ENCODE results near the gene PPP4R3A.
A peak's percentile ranks its signal among the peaks of the same experiment; 100 is the strongest.
"Not testable (repeated sequence)": the region's sequence is repeated elsewhere in the genome, so short reads cannot be mapped to it uniquely, and the experiment has no call there.

PPP4R3A gene

DNA sequence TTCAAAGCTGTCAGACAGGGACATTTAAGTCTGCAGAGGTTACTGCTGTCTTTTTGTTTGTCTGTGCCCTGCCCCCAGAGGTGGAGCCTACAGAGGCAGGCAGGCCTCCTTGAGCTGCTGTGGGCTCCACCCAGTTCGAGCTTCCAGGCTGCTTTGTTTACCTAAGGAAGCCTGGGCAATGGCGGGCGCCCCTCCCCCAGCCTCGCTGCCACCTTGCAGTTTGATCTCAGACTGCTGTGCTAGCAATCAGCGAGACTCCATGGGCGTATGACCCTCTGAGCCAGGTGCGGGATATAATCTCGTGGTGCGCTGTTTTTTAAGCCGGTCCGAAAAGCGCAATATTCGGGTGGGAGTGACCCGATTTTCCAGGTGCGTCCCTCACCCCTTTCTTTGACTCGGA lies 73.8 kb downstream of the PPP4R3A start:
- not testable (repeated sequence) for DNase-seq (ENCODE audit: low spot score)

DNA sequence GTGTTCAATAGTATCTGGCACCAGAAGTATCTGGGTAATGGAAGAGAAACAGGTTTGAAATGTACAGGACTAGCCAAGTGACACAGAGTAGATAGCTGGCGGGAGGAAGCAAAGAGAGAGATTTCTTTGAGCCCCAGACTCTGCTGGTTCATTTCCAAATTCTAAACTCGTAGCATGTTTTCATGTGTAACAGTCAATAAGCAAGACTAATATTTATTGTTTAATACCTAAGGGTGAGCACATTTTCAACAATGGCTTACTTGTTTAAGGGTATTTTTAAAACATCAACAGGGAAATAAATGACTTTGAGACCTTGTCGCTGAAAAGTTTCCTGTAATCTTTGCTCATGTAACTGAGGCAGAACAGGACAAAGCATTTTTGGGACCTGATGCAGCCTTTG lies 80.7 kb downstream of the PPP4R3A start:
- DNase-seq (ENCODE audit: low spot score) = no peak

DNA sequence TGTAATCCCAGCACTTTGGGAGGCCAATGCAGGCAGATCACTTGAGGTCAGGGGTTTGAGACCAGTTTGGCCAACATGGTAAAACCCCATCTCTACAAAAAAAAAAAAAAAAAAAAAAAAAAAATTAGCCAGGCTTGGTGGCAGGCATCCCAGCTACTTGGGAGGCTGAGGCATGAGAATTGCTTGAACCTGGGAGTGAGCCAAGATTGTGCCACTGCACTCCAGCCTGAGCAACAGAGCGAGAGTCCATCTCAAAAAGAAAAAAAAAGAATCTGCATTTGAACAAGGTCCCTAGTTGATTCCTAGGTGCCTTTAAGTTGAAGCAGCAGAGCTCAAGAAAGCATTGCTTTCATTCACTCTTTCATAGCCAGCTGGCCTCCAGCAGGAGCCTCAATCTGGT lies 81.2 kb downstream of the PPP4R3A start:
- not testable (repeated sequence) for DNase-seq (ENCODE audit: low spot score)

DNA sequence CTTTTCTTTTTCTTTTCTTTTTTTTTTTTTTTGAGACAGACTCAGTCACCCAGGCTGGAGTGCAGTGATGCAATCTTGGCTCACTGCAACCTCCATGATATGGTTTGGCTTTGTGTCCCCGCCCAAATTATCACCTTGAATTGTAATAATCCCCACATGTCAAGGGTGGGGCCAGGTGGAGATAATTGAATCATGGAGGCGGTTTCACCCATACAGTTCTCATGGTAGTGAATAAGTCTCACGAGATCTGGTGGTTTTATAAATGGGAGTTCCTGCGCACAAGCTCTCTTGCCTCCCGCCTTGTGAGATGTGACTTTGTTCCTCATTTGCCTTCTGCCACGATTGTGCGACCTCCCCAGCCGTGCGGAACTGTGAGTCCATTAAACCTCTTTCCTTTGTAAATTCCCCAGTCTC lies 84.6 kb downstream of the PPP4R3A start:
- not testable (repeated sequence) for DNase-seq (ENCODE audit: low spot score)

DNA sequence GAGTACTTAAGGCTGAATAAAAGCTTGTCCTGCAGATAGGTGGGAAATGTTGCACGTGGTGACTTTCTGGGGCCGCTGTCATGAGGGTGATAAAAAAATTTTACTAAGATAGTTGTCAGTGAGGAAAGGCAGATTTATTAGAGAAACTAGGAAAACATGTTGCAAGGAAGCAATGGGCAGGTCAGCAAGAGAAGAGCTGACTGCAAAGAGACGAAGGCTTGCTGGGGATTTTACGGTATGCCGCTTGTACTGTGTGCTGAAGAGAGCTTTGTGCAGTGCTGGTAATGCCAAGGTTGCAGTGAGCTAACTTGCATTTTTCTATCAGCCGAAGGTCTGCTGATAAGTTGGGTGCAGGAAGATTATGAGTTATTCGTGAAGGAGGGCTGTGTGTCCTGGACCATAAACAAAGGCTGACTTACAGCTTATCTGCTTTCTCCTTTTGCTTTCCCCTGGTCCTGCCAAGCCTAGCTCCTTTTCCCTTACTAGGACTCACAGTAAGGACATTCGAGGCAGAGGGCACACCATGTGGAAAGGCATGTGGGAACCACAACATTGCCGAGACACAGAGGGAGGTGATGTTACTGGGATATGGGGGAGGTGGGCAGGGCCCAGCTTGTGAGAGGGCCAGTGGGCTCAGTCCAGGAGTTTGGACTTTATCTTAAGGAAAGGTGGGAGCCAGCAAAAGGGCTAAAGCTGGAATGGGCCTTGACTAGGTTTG lies 85.1 kb downstream of the PPP4R3A start:
- DNase-seq (ENCODE audit: low spot score) = no peak

DNA sequence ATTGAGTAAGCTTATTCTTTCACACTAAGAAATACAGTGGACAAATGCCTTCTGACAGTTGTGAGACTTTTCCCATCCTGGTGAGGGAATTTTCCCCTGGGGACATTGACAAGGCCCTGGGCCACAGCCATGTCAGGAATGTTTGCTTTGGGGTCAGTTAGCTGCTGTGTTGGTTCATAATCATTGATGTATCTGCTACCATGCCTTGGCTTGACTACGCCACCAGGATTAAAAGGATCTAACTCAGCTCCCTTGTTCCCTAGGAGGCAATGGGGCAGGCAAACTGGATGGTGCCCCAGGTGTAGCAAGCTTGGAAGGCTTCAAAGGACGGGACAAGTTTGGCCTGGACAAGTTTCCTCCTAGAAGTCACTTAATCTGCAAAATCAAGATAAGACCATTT lies 89.4 kb downstream of the PPP4R3A start:
- no peak for DNase-seq (ENCODE audit: low spot score)

DNA sequence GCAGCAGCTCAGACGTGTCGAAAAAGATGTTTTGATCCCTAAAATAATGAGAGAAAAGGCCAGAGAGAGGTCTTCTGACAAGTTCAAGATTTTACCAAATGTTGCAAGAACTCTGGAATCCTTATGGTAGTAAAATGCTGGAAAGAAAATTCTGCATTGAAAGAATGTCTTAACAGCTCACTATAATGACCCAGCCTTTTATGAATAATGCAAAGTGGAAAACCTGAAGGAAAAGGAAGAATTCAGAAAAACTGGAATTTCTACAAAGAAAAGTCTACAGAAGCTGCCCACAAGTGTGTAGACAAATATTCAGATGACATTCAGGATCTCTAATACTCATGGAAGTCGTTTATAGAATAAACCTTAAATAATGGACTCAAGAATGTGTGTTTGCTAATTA lies 90.7 kb downstream of the PPP4R3A start:
- DNase-seq (ENCODE audit: low spot score) = no peak

DNA sequence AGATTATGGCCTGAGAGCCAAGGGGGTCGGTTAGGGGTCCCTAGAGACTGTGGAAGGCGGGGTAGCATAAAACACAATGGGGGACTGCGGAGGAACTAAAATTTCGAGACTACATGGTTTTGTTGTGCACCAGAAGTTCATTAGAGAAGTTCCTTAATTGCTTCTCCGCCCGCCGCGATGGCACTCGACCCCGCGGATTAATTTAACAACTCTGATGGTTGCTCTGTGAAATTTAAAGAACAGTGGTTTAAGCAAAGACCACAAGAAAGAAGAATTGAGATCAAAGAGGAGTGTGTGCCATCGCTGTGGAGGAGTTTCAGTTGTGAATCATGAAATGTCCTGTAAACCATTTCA lies 91.1 kb downstream of the PPP4R3A start:
- no peak for DNase-seq (ENCODE audit: low spot score)

DNA sequence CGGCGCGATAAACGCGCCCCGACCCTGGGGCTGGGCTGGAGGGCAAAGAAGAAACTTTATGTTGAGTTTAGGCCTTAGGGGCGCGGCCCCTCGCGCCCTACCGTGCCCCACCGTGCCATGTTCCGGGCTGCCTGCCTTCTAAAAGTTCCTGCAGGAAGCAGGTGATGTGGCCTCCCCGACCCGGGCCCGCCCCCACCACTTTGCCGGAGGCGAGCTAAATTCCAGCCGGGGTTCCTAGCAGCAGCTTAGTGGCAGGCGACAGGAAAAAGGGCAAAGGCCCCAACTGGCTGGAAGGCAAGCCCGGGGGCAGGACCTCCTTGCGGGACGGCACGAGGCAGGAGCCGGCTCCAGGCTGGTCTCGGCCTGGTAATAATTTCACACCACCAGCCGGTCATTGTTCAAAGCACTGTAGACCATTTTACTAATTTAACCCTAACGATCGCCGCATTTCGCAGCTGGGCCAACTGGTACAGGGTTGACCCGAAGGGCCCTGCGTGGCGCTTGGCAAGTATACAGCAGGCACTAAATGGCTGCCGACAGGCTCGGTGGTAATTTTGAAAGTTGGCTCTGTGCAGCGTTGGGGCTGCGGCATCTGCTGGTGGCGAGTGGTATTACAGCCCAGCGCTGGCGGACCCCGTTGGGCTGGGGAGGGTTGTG lies 91.6 kb downstream of the PPP4R3A start:
- no peak for DNase-seq (ENCODE audit: low spot score)

DNA sequence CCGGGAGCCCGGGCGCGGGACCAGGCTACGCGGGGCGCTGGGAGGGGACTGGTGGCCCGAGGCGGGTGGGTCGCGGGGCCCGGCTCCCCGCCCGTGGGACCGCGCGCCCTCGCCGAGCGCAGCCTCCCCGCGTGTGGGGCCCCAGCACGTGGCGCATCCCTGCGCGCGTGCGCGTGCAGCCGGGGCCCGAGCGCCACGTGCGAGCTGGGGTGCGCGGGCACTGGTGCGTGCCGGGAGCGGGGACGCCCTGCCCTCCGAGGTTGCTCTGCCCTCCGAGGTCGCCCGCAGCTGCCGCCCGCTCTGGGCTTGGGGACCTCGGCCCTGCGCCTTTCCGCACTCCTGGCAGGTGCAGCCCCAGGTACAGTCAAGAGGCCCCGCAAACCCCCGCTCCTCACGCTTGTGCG lies 92.1 kb downstream of the PPP4R3A start:
- no peak for DNase-seq (ENCODE audit: low spot score)

DNA sequence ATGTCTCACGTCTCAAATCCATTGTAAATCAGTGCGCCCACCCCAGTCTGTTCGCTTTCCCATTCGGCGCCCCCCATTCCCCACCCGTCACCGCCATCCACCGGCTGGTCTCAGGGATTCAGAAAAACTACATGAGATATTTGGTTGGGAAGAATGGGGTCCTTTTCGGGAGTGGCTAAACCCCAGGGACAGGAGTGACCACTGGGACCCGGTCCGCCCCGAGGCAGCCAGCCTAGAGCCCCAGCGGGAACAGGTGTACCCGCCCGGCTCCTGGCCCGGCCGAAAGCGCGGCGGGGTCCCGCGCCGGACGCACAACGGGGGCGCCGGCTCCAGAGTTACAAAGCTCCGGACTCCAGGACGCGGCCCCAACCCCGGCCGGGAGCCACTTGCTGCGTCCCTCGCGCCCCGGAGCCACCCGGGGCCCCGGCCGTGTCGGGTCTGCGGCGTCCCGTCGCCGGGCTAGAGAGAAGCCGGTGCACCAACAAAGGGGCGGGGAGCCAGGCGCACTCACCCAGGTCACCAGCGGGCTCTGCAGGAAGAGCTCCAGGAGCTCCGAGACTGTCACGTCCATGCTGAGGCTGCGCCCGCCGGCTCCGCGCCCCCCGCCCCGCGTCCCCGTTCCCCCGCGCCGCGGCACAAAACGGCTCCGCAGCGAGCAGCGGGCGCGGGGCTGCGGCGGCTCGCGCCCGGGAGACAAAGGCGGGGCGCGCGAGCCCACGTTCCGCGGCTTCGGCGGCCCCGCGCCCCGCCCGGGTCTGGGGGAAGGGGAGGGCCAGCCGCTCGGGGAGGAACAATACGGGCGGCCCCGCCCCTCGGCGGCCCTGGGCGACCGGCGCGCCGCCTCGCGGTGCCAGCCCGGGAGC lies 92.8 kb downstream of the PPP4R3A start, which contains the start of gene CCDC88C:
Gene CCDC88C (minus strand): TSS at position 701 of the 863 bp plus-strand sequence. CDS start 130 bp downstream, at position 571.
- DNase-seq (ENCODE audit: low spot score) = no peak

DNA sequence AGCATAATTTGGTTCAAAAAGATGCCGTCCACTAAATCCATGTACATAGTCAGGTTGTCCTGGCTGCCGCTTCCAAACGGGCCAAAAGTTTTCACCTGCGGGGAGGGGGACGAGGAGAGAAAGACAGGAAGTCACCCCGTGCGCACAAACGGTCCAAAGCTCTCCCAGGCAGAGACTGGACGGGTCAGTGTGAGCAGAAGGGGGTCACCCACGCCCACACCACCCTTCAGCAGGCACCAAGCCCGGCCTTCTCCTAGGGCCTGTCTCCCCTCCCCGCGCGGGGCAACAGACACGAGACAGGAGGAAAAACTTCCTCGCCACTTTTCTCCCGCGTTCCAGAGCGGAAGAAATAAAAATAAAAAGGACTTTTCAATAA lies 93.4 kb downstream of the PPP4R3A start:
- DNase-seq (ENCODE audit: low spot score) = no peak

DNA sequence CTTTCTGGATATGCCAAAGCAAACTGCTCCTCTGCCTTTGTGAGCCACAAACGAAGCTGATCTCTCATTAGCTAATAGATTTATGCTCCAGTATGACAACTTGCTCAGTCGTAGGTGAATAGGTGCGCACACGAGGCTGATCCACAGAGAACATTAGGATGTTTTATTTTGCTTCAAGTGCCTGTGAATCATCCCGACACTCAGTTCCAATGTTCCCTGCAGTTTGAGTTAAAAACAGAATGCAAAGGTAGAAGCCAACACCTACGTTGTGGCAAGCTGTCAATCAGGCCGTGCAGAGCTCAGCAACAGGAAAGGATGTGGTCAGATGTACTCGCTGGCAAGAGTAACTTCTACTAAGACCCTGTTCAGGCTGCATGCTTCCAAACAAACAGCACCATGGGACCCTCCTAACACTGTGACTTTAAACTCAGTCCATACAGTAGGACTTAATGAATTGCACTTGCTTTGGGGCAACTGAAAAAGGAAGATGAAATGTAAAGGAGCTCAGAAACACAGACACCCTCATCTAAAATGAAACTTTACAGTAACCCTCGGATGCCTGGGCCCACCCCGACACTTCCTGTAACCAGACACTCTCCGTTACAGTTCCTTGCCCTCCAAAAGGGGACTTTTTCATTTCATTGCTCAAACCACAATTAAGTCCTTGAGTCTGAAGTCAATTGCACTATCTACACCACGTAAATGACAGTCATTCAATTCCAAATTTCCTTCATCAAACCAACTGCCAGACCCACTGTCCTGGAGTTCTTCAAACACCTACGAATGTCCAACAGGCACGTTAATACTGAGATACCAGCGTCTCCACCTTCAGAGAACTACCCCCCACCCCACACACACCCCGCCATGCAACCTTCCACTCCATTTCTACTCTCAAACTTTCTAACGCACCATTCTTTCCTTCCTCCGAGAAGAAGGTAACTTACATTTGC lies 94.0 kb downstream of the PPP4R3A start:
- DNase-seq (ENCODE audit: low spot score) = peak; percentile 82

DNA sequence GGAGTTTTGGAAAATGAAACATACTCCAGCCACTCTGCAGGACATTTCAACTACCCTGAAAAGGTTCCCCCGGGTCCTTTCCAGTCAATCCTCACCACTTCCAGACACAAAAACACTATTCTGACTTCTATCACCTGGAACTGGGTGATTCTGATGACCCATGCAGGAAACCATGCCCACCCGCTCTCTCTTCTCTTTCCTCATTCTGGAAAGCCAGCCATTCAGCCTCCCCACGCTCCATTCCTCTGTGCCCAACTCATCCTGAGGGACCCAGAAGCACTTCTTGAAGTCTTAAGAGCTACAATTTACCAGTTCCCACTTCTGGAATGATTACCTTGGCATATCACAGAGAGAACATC lies 95.7 kb downstream of the PPP4R3A start:
- no peak for DNase-seq (ENCODE audit: low spot score)

DNA sequence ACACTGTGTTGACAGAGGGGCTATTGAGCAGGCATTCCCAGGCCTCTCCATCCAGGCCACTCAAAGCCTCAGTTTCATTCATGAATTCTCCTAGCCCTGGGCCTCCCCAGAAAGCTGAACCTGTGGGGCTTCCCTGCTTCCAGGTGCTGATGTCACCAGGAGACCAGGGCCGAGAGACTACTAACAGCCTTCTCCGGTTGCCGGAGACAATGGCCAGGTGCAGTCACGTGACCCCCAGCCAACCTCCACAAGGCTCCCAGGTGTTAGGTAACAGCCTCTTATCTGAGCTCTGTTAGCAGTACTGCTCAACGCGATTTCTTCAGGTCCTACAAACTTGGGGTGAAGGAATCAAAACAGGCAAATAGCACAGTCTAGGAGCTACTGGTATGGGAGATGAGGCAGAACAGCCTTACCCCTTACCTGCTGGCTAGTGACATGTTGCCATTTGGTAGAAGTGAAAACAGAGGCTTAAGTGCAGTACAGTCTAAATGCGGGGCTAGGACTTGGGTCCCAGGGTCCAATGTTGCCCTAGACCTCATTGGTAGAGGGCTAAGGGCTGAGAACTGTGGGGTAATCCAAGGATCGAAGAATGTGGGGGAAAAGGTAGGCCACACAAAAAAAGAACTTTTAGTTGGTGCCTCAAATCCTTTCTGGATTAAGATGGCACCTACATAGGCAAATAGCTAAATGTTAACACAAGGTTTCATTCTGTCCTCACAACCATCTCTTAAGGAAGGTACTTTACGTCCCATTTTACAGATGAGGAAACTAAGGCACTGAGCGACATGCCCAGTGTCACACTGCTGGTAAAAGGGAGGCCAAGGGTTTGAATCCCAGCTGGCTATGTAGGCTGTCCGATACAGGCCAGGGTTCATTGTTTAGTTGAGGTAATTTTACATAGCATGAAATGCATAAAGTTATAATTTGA lies 96.3 kb downstream of the PPP4R3A start:
- no peak for DNase-seq (ENCODE audit: low spot score)

DNA sequence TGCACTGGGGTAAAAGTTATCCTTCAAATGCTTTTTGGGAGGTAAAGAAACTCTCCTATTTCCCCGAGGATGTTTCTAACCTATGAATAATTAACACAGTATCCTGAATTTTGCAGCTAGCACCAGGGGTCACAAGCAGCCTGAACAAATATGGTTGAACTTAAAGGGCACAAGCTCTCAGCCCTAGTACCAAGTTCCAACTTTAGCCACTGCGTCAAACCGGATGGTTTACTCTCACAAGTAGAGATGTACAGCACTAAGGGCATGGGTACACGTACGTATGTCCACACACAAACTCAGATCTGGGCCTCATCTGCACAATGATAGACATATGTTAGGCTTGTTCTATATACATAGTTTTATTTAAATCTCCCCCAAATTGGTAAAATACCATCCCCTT lies 97.2 kb downstream of the PPP4R3A start:
- DNase-seq (ENCODE audit: low spot score) = no peak

DNA sequence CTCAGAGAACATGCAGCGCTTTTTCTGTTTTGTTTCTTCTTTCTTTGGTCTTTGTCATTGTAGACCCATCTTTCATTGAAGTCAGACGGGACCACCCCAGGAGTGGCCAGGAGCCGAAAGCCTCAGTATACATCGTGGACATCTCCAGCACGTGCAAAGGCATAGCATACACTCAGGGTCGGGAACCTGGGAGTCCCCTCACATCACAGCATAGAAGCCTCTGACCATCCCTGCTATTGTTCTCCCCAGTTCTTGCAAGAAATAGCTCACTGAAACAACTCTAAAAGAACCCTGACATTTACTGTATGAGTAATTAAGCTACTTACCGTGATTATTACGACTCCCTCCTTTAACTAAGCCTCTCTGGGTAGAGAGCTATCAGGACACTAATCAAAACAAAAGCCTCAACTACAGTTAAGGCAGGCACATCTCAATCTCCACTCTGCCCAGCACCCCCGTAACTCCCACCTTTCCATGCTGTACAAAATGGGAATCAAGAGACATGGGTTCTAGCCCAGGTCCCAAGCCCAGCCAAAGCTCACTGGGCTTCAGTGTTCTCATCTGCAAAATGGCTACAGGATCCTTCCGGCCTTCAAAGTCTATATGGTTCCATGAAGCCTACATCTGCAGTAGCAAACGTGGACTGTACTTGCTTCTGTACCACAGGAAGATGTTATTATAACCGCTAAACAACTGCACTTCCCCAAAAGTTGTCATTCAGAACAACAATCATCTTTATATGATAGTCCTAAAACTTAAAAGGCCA lies 99.2 kb downstream of the PPP4R3A start:
- DNase-seq (ENCODE audit: low spot score) = no peak

DNA sequence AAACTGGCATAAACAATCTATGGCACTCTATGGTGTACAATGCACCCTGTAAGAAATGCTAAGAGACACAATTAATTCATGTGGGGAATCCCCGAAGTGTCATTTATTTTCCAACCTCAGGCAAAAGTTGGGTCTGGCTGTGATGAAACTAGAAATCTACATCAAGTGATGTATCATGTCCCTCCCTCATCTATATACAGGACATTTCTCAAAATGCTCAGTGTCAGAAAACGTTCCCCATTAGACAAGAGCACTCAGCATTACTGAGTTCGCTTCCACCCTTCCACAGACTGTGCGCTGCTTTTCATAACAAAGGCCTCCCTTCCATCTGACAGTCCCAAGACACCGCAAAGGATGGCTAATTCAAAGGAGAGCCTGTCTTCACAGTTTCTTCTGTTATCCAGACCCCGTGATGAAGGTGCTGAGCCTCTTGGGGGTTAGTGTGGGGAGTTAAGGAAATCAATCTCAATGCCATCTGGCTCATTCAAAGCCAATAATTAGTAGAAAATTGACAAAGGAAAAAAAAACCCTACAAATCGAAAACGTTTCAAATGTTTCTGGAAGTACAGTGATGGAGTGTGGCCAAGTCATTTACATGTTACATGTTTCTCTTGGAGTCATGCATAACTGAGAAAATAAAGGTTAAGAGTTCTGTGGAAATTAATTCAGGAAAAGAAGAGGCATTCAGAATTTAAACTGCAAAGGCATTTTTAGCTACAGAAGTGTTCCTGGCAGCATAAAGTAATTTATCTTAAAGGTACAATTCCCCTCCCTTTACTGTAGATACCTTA lies 100.0 kb downstream of the PPP4R3A start:
- DNase-seq (ENCODE audit: low spot score) = no peak

DNA sequence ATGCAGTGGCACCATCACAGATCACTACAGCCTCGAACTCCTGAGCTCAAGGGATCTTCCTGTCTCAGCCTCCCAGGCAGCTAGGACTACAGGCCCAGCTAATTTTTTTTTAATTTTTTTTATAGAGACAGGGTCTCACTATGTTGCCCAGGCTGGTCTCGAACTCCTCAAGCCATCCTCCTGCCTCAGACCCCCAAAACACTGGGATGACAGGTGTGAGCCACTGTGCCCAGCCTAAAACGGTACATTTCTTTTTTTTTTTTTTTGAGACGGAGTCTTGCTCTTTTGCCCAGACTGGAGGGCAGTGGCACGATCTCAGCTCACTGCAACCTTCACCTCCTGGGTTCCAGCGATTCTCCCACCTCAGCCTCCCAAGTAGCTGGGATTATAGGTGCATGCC lies 100.9 kb downstream of the PPP4R3A start:
- not testable (repeated sequence) for DNase-seq (ENCODE audit: low spot score)
